Stomach (tissue), 4 donors: ENCODE measurements around the gene GABBR2.

Experiments used
- EP300 ChIP-seq: sonication (generic); formaldehyde crosslinking; IDR thresholded peaks from one replicate; pipeline ENCODE4 v1.6.1; 2017; ENCODE audit warnings: antibody characterized with exemption
- POLR2A ChIP-seq, 4 donors: fragments of 450-650 bp; IDR thresholded peaks; one replicate each; pipeline ENCODE4 v1.6.1; 2016; ENCODE audit warnings: antibody characterized with exemption in 4 of 4, control low read depth in 2 of 4, mild to moderate bottlenecking in 1 of 4, moderate library complexity in 1 of 4
- TF ChIP-seq, protein P1 (sequence below), 7 experiments: fragments of 450-650 bp in 4 of 7; fragments of 200-600 bp in 3 of 7; sonication (generic) in 3 of 7; IDR thresholded peaks; one replicate each; pipeline ENCODE4 v1.5.1; 2016 to 2019; ENCODE audit warnings: antibody characterized with exemption in 7 of 7, control low read depth in 2 of 7, mild to moderate bottlenecking in 1 of 7

- TF ChIP-seq POLR2A (IDR thresholded peaks at IDR 0.05) = no peak
- TF ChIP-seq, protein P1, sequence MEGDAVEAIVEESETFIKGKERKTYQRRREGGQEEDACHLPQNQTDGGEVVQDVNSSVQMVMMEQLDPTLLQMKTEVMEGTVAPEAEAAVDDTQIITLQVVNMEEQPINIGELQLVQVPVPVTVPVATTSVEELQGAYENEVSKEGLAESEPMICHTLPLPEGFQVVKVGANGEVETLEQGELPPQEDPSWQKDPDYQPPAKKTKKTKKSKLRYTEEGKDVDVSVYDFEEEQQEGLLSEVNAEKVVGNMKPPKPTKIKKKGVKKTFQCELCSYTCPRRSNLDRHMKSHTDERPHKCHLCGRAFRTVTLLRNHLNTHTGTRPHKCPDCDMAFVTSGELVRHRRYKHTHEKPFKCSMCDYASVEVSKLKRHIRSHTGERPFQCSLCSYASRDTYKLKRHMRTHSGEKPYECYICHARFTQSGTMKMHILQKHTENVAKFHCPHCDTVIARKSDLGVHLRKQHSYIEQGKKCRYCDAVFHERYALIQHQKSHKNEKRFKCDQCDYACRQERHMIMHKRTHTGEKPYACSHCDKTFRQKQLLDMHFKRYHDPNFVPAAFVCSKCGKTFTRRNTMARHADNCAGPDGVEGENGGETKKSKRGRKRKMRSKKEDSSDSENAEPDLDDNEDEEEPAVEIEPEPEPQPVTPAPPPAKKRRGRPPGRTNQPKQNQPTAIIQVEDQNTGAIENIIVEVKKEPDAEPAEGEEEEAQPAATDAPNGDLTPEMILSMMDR (IDR thresholded peaks at IDR 0.05) = no peak
- TF ChIP-seq EP300 = no peak
These were observed 208.3 kb downstream of the GABBR2 start for GRCh38 chr9:98500337-98500919.
